Measurements from ENCODE around the gene PNPLA3.
A peak's percentile ranks its signal among the peaks of the same experiment; 100 is the strongest.

Gene PNPLA3

GRCh38 chr22:43881091-43882061 lies 42.2 kb upstream of the PNPLA3 start:
- DNase-seq (ENCODE audit: low read depth): no peak
- H3K4me3 ChIP-seq (ENCODE audit: low read depth, low read length): no peak overlapping the region
- TF ChIP-seq CTCF (IDR thresholded peaks at IDR 0.05; ENCODE audit: low read depth, low read length) (no peak), MYC (IDR thresholded peaks at IDR 0.05; ENCODE audit: low read depth, low read length) (no peak), MAX (IDR thresholded peaks at IDR 0.05; ENCODE audit: low read depth, low read length) (no peak), POLR2A (IDR thresholded peaks at IDR 0.05; ENCODE audit: extremely low read depth, insufficient read length) (no peak)

GRCh38 chr22:43882122-43882767 lies 41.4 kb upstream of the PNPLA3 start:
- H3K4me3 ChIP-seq (ENCODE audit: low read depth, low read length): no peak overlapping the region
- no peak for DNase-seq (ENCODE audit: low read depth)
- TF ChIP-seq CTCF (IDR thresholded peaks at IDR 0.05; ENCODE audit: low read depth, low read length) (no peak), MYC (IDR thresholded peaks at IDR 0.05; ENCODE audit: low read depth, low read length) (no peak), MAX (IDR thresholded peaks at IDR 0.05; ENCODE audit: low read depth, low read length) (no peak)

GRCh38 chr22:43883012-43883661 lies 40.5 kb upstream of the PNPLA3 start:
- H3K4me3 ChIP-seq (ENCODE audit: low read depth, low read length): no peak overlapping the region
- peak; percentile 79 for DNase-seq (ENCODE audit: low read depth)
- TF ChIP-seq POLR2A (IDR thresholded peaks at IDR 0.05; ENCODE audit: extremely low read depth, insufficient read length) (no peak), CTCF (IDR thresholded peaks at IDR 0.05; ENCODE audit: low read depth, low read length) (peak; percentile 87), MAX (IDR thresholded peaks at IDR 0.05; ENCODE audit: low read depth, low read length) (no peak), MYC (IDR thresholded peaks at IDR 0.05; ENCODE audit: low read depth, low read length) (no peak)

GRCh38 chr22:43883719-43884415 lies 39.7 kb upstream of the PNPLA3 start:
- H3K4me3 ChIP-seq (ENCODE audit: low read depth, low read length): no peak overlapping the region
- TF ChIP-seq MAX (IDR thresholded peaks at IDR 0.05; ENCODE audit: low read depth, low read length): no peak
- TF ChIP-seq POLR2A (IDR thresholded peaks at IDR 0.05; ENCODE audit: extremely low read depth, insufficient read length): no peak
- TF ChIP-seq CTCF (IDR thresholded peaks at IDR 0.05; ENCODE audit: low read depth, low read length): no peak
- TF ChIP-seq MYC (IDR thresholded peaks at IDR 0.05; ENCODE audit: low read depth, low read length): no peak
- no peak for DNase-seq (ENCODE audit: low read depth)

- no peak overlapping the region for H3K4me3 ChIP-seq (ENCODE audit: low read depth, low read length)
- DNase-seq (ENCODE audit: low read depth): peak; percentile 56
- TF ChIP-seq CTCF (IDR thresholded peaks at IDR 0.05; ENCODE audit: low read depth, low read length): peak; percentile 86
- no peak for TF ChIP-seq MYC (IDR thresholded peaks at IDR 0.05; ENCODE audit: low read depth, low read length)
These were observed 38.8 kb upstream of the PNPLA3 start for GRCh38 chr22:43884600-43885318.
